Calu3 (cell line): Measurements from ENCODE around the gene COL6A3. TPM values are rescaled to one million over a fixed set of nuclear protein-coding genes. Genes with fewer than 3 reads are reported as not detected.

Experiments used
- BruUV-seq: library from RNA; stranded (reverse); fragments of 400-500 nt; replicated peaks from 2 replicates; lab custom pipeline; 2021; lab: Mats Ljungman, UMichigan
- CTCF ChIA-PET: fragments of 300-600 bp; sonication (Branson Sonifier 250); formaldehyde crosslinking; loops from one replicate; lab custom pipeline; 2022; ENCODE audit warnings: antibody characterized with exemption; lab: Charles Lee
- DNase-seq: peaks from one replicate; pipeline ENCODE4 v3.0.0; 2022
- H3K27ac Mint-ChIP-seq: one replicate; pipeline ENCODE4 v1.8.0; 2022; ENCODE audit warnings: mixed read lengths; ENCODE audit not compliant: unreplicated experiment
- H3K27me3 Mint-ChIP-seq: one replicate; pipeline ENCODE4 v1.8.0; 2022; ENCODE audit warnings: mixed read lengths; ENCODE audit not compliant: unreplicated experiment
- H3K36me3 Mint-ChIP-seq: one replicate; pipeline ENCODE4 v1.8.0; 2022; ENCODE audit warnings: mild to moderate bottlenecking, moderate library complexity, mixed read lengths; ENCODE audit not compliant: insufficient read depth, unreplicated experiment
- H3K4me1 Mint-ChIP-seq: one replicate; pipeline ENCODE4 v1.8.0; 2022; ENCODE audit warnings: mild to moderate bottlenecking, low read depth, mixed read lengths; ENCODE audit not compliant: unreplicated experiment
- H3K4me3 Mint-ChIP-seq: one replicate; pipeline ENCODE4 v1.8.0; 2022; ENCODE audit warnings: mild to moderate bottlenecking, low read depth, moderate library complexity, mixed read lengths; ENCODE audit not compliant: unreplicated experiment
- H3K9me3 Mint-ChIP-seq: one replicate; pipeline ENCODE4 v1.8.0; 2022; ENCODE audit warnings: low read depth, mixed read lengths; ENCODE audit not compliant: unreplicated experiment
- intact Hi-C: fragments of 100-400 bp; cut with micrococcal nuclease; formaldehyde crosslinking; loops from one replicate; pipeline ENCODE4 v1.10.0; 2022; ENCODE audit not compliant: unreplicated experiment
- total RNA-seq: library from RNA; stranded (reverse); gene quantifications from 2 replicates; pipeline ENCODE4 v1.2.3, GENCODE V29; 2022
- TF ChIP-seq, protein P1 (sequence below): fragments of 200-600 bp; IDR thresholded peaks from one replicate; pipeline ENCODE4 v1.8.0; 2022; ENCODE audit warnings: antibody characterized with exemption; ENCODE audit not compliant: unreplicated experiment

The COL6A3 gene
- total RNA-seq, 1 experiment from 2014 or later: 0.07 TPM

DNA sequence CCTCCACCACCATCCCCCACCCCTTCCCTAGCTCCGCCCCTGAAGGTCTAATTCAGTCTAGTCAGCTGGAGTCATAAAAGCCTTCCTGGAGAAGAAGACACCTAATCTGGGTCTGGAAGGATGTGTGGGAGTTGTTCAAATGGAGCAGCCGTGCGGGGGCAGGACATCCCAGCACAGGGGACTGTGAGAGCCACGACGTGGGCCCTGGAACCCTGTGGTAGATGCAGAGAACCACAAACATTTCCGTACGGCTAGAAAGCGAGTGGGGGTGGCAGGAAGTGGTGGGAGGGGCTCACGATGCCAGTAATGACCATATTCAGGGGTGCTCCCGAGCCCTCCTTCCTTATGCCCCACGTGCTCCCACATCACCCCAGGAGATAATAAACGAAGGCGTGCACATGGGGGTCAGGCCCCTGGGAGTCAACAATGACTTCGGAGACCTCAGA, 20.9 kb upstream of the COL6A3 start:
- peaks cover 17% of the 10 kb centered on the region for H3K4me1 Mint-ChIP-seq
- peaks cover 37% of the 10 kb centered on the region for H3K27me3 Mint-ChIP-seq
- H3K36me3 Mint-ChIP-seq: no peaks in the 10 kb centered on the region
- CTCF ChIA-PET: interaction anchor here (0.7 to 0.9 kb wide), 2 partner anchors 35 to 348 kb away, joined by 3 to 4 read pairs; no protein-coding TSS in a partner anchor
- TF ChIP-seq, protein P1, sequence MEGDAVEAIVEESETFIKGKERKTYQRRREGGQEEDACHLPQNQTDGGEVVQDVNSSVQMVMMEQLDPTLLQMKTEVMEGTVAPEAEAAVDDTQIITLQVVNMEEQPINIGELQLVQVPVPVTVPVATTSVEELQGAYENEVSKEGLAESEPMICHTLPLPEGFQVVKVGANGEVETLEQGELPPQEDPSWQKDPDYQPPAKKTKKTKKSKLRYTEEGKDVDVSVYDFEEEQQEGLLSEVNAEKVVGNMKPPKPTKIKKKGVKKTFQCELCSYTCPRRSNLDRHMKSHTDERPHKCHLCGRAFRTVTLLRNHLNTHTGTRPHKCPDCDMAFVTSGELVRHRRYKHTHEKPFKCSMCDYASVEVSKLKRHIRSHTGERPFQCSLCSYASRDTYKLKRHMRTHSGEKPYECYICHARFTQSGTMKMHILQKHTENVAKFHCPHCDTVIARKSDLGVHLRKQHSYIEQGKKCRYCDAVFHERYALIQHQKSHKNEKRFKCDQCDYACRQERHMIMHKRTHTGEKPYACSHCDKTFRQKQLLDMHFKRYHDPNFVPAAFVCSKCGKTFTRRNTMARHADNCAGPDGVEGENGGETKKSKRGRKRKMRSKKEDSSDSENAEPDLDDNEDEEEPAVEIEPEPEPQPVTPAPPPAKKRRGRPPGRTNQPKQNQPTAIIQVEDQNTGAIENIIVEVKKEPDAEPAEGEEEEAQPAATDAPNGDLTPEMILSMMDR: no peak
- no peaks in the 10 kb centered on the region for H3K9me3 Mint-ChIP-seq
- no peak overlapping the region for H3K4me3 Mint-ChIP-seq
- intact Hi-C loops: no loop called here
- no peak overlapping the region for H3K27ac Mint-ChIP-seq
- DNase-seq: no peak
- no TSS peak for BruUV-seq

GRCh38 chr2:237433920-237434676, 20.1 kb upstream of the COL6A3 start:
- Mint-ChIP-seq H3K36me3 (no peaks in the 10 kb centered on the region), H3K4me1 (peaks cover 17% of the 10 kb centered on the region), H3K9me3 (no peaks in the 10 kb centered on the region), H3K4me3 (no peak overlapping the region), H3K27me3 (peaks cover 41% of the 10 kb centered on the region), H3K27ac (no peak overlapping the region)
- no TSS peak for BruUV-seq
- DNase-seq: no peak
- intact Hi-C loops: no loop called here
- CTCF ChIA-PET: interaction anchor here (0.9 to 1.0 kb wide), 2 partner anchors 13 to 35 kb away, joined by 3 read pairs; no protein-coding TSS in a partner anchor
- TF ChIP-seq, protein P1: no peak

GRCh38 chr2:237432484-237433092, 18.6 kb upstream of the COL6A3 start:
- Mint-ChIP-seq H3K27me3 (peaks cover 56% of the 10 kb centered on the region), H3K4me3 (peak overlapping the region; percentile 49), H3K36me3 (no peaks in the 10 kb centered on the region), H3K27ac (no peak overlapping the region), H3K9me3 (no peaks in the 10 kb centered on the region), H3K4me1 (peaks cover 17% of the 10 kb centered on the region)
- intact Hi-C loops: no loop called here
- peak; percentile 61 for DNase-seq
- TF ChIP-seq, protein P1: no peak
- no TSS peak for BruUV-seq
- CTCF ChIA-PET: interaction anchor here (1.0 to 1.1 kb wide), 2 partner anchors 11 to 43 kb away, joined by 3 to 5 read pairs; no protein-coding TSS in a partner anchor

GRCh38 chr2:237431837-237432236, 17.9 kb upstream of the COL6A3 start:
- BruUV-seq: no TSS peak
- Mint-ChIP-seq H3K4me3 (no peak overlapping the region), H3K4me1 (peaks cover 17% of the 10 kb centered on the region), H3K36me3 (no peaks in the 10 kb centered on the region), H3K27me3 (peaks cover 63% of the 10 kb centered on the region), H3K27ac (no peak overlapping the region), H3K9me3 (no peaks in the 10 kb centered on the region)
- intact Hi-C loops: no loop called here
- CTCF ChIA-PET: no interaction called here
- TF ChIP-seq, protein P1: no peak
- DNase-seq: no peak
